Activated CD4-positive, alpha-beta T cell treated with anti-CD3 and anti-CD28 coated beads for 48 hours (primary cell): ENCODE results near the gene SMCO1.
"Not testable (repeated sequence)": the region's sequence is repeated elsewhere in the genome, so short reads cannot be mapped to it uniquely, and the experiment has no call there.

Source experiments
- DNase-seq: peaks from one replicate; pipeline ENCODE4 v3.0.0-alpha.2; 2020

The SMCO1 gene

DNA sequence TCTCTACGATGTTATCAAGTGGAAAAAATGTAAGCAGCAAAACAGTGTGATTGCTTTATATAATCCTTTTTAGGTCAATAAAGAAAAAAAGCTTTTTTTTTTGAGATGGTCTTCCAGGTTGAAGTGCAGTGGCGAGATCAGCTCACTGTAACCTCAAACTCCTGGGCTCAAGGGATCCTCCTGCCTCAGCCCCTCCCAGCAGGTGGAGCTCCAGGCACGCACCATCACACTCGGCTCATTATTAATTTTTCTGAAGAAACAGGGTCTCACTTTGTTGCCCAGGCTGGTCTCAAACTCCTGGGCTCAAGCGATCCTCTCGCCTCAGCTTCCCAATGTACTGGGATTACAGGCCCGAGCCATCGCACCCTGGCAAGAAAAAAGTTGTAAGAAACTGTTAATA lies 28.9 kb downstream of the SMCO1 start:
- peak; percentile 25 for DNase-seq

DNA sequence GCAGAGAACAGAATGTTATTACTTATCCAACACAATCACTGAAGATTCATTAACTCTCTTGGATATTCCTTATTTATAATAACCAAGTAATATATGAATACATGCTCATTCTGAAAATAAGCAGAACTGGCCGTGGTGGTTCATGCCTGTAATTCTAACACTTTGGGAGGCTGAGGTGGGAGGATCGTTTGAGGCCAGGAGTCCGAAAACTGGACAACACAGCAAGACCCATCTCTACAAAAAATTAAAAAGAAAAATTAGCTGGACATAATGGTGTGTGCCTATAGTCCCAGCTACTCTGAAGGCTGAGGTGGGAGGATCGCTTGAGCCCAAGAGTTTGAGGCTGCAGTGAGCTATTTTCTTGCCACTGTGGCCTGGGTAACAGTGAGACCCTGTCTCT lies 37.5 kb downstream of the SMCO1 start:
- DNase-seq, result no peak

DNA sequence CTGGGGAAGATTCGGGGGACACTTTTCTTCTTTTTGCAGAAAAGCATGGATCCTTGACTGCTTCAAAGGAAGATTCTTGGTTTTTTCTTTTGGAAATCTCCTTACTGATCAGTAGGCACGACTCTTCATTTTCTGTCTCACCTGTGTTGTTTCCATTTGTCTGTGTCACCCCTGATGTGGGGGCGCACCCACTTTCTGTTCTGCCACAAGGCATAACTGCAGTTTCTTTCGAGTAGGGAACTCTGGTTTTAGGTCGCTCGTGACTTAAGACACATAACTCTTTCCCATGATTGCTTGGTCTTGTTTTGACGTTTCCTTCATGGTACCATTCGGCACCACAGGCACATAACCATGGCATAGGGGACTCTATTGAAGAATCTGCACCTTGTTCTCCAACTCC lies 42.9 kb downstream of the SMCO1 start:
- DNase-seq, result no peak

- DNase-seq, result no peak
Observed at GRCh38 chr3:196471551-196471950, 43.6 kb downstream of the SMCO1 start.

DNA sequence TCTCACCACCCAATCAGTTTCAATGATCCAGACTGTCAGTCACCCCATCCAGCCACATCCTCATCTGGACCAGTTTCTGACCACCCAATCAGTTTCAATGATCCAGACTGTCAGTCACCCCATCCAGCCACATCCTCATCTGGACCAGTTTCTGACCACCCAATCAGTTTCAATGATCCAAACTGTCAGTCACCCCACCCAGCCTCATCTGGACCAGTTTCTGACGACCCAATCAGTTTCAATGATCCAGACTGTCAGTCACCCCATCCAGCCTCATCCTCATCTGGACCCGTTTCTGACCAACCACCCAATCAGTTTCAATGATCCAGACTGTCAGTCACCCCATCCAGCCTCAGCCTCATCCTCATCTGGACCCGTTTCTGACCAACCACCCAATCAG lies 45.0 kb downstream of the SMCO1 start:
- not testable (repeated sequence) for DNase-seq

DNA sequence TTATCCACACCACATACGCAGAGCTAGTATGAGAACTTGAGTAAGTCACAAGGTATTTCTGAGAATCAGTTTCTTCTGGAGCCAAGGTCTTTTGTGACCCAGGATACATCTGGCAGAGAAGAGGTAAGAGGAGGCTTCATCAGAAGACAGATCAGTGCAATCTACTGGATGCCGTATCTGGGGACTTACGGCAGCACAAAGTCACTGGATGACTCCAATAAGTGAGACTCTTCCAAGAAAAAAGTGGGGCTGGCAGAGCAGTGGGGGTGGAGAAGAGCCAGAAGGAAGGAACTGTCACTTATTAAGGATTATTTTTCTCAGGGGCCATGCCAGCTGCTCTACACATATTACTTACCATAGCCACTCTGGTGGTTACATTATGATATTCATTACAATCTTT lies 51.3 kb downstream of the SMCO1 start:
- no peak for DNase-seq

DNA sequence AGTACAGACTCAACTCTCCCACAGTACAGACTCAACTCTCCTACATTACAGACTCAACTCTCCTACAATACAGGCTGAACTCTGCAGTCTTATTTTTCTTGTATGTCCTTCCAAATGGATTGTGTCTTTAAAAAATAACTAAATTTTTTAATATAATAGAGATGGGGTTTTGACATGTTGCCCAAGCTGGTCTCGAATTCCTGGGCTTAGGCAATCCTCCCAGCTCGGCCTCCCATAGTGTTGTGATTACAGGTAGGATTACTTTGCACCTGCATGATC lies 51.7 kb downstream of the SMCO1 start:
- no peak for DNase-seq

- DNase-seq, result not testable (repeated sequence)
Observed at GRCh38 chr3:196462680-196463477, 52.3 kb downstream of the SMCO1 start.

- DNase-seq, result no peak
Observed at GRCh38 chr3:196458063-196458462, 57.1 kb downstream of the SMCO1 start.

DNA sequence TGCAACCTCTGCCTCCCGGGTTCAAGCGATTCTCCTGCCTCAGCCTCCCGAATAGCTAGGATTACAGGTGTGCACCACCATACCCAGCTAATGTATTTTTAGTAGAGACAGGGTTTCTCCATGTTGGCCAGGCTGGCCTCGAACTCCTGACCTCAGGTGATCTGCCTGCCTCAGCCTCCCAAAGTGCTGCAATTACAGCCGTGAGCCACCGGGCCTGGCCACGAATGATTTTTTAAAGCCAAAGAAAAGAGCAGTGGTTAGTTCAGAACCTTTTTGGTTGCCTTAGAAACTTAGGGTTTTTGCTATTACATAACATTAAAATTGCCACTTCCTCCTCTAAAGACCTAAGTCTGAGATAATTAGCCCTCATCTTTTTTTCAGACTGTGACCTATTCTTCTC lies 57.7 kb downstream of the SMCO1 start:
- peak; percentile 21 for DNase-seq
